Motor neuron (in vitro differentiated cells): ENCODE data around the gene TTC13. TPM values are rescaled to one million over a fixed set of nuclear protein-coding genes. Genes with fewer than 3 reads are reported as not detected.

Experiments
- ATAC-seq, 8 experiments: fragments of 200-7000 bp; cut with Tn5 transposase; replicated peaks in 6 of 8; 2 replicates each; pipeline ENCODE4 v1.8.0; 2021; ENCODE audit warnings: mild to moderate bottlenecking in 8 of 8, moderate library complexity in 8 of 8
- H3K27ac ChIP-seq, 2 donors: fragments of 250-450 bp; sonication (Bioruptor Pico); 2 replicates each; pipeline ENCODE4 v1.9.0; 2021; ENCODE audit warnings: antibody characterized with exemption in 2 of 2, mild to moderate bottlenecking in 2 of 2, moderate library complexity in 1 of 2
- H3K4me1 ChIP-seq, 2 donors: fragments of 250-450 bp; sonication (Bioruptor Pico); replicated peaks in 1 of 2; 2 replicates each; pipeline ENCODE4 v1.6.1; 2021; ENCODE audit warnings: antibody characterized with exemption in 2 of 2, mild to moderate bottlenecking in 2 of 2, moderate library complexity in 1 of 2
- H3K4me3 ChIP-seq, 5 donors: fragments of 250-450 bp; sonication (Bioruptor Pico); 2 replicates each; pipeline ENCODE4 v1.9.0; 2021; ENCODE audit warnings: antibody characterized with exemption in 5 of 5, mild to moderate bottlenecking in 5 of 5, moderate library complexity in 4 of 5
- WGBS, 10 experiments: fragments of 450-650 bp; shearing (Covaris generic); methylation state at CpG; one replicate each; pipeline ENCODE4 v1.0.0; 2022; 5-methylcytosine and 5-hydroxymethylcytosine counted together
- in situ Hi-C, 9 experiments: fragments of 400-800 bp; cut with MboI; loops; one replicate each; pipeline ENCODE4 v1.15.0; 2021; ENCODE audit warnings: low sequenced_read_pairs in 9 of 9, low pct_unique_long_range_greater_than_20kb in 2 of 9; ENCODE audit not compliant: unreplicated experiment in 9 of 9
- total RNA-seq, 8 experiments: library from RNA; unstranded; fragments of 300-600 nt; gene quantifications; 2 replicates each; pipeline versions ENCODE4 v1.2.3 to v1.2.4, GENCODE V29; 2022

The TTC13 gene
- total RNA-seq, 8 experiments from 2014 or later = 9.8 to 36.9 (median 24.8) TPM

DNA sequence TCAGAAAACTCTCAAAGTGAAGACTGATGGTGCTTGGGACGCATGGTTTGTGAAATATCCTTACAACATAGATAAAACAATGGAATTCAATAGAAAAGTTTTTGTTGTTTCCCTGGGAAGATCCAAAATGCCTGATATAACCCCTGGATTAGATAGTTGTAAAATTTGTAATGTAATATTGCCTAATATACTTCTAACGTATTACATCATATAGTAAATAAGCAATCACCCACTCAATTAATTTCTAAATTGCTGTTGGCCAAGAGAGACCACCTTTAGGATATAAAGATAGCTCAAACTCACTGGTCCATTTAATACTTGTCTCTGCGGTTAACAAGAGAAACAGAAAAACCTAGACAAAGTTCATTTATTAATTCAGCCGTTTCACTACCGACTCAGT, 42.2 kb downstream of the TTC13 start:
- ATAC-seq = no peak
- no peak overlapping the region for H3K27ac ChIP-seq
- H3K4me1 ChIP-seq = peaks cover 0 to 12% of the 10 kb centered on the region in 2 donors
- H3K4me3 ChIP-seq = no peak overlapping the region
- in situ Hi-C loops = loop anchor here in 1 of 9 experiments (25.0 kb wide), 1 partner anchor 276 kb away; no protein-coding TSS in a partner anchor
- WGBS, 10 experiments = 67 to 94% (median 75%) methylated on average over 2 to 5 of the region's 5 CpGs; no CpG with 5 or more reads in 1 of the 10 experiments

GRCh38 chr1:230935852-230936251, 42.8 kb downstream of the TTC13 start:
- ATAC-seq = no peak
- 67 to 96% (median 93%) methylated on average over 2 to 6 of the region's 6 CpGs; no CpG with 5 or more reads in 4 of the 10 experiments for WGBS, 10 experiments
- in situ Hi-C loops = loop anchor here in 1 of 9 experiments (25.0 kb wide), 1 partner anchor 276 kb away; no protein-coding TSS in a partner anchor

GRCh38 chr1:230930986-230931385, 47.7 kb downstream of the TTC13 start:
- ATAC-seq = no peak
- H3K27ac ChIP-seq = no peak overlapping the region
- H3K4me3 ChIP-seq = no peak overlapping the region
- in situ Hi-C loops = loop anchor here in 1 of 9 experiments (25.0 kb wide), 1 partner anchor 281 kb away; no protein-coding TSS in a partner anchor
- WGBS, 10 experiments = 68 to 100% (median 96%) methylated on average over 1 to 3 of the region's 3 CpGs; no CpG with 5 or more reads in 1 of the 10 experiments
- no peaks in the 10 kb centered on the region for H3K4me1 ChIP-seq

More at GRCh38 chr1:230935852-230936251, 42.8 kb downstream of the TTC13 start:
- no peak overlapping the region for H3K27ac ChIP-seq
- H3K4me3 ChIP-seq = no peak overlapping the region
- H3K4me1 ChIP-seq = peaks cover 0 to 12% of the 10 kb centered on the region in 2 donors

DNA sequence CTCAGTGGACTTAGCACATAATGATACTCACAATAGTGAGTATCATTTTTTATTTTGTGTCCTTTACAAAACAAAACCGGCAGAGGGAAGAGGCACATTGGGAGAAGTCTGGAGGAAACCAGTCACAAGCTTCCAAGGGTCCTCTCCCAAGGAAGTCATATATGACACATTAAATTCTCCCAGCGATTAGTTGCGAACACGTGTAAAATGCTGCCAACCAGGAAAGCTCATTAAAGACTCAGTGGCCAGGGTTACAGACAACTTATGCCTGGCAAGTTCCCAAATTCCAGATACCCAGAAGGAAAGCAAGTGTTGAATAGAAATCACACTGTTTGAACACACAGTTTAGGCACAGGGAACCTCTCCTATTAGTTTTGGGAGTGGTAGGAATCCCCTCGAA, 52.5 kb downstream of the TTC13 start:
- H3K27ac ChIP-seq = no peak overlapping the region
- in situ Hi-C loops = loop anchor here in 1 of 9 experiments (25.0 kb wide), 1 partner anchor 286 kb away; no protein-coding TSS in a partner anchor
- H3K4me1 ChIP-seq = no peaks in the 10 kb centered on the region
- 0 to 100% (median 79%) methylated on average over 1 to 5 of the region's 5 CpGs; no CpG with 5 or more reads in 1 of the 10 experiments for WGBS, 10 experiments
- H3K4me3 ChIP-seq = no peak overlapping the region
- peak in 1 of 8 experiments; percentile 19 for ATAC-seq

DNA sequence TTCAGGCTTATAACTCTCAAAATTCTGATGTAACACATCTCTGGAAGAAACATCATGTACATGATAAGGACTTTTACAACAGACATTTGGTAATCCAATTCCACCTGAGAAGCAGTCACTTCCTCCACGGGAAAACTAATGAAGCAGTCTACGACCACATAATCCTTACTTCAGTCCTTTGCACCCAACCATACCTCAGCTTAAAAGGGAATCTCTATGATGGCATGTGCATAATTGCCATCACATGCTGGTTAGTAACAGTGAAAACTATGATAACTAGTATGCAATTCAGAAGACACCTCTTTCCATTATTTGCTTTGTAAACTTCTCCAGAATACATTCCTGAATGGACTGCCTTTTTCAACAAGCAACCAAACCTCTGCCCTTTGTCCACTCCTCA, 53.1 kb downstream of the TTC13 start:
- H3K4me1 ChIP-seq = no peaks in the 10 kb centered on the region
- H3K4me3 ChIP-seq = no peak overlapping the region
- in situ Hi-C loops = loop anchor here in 1 of 9 experiments (25.0 kb wide), 1 partner anchor 287 kb away; no protein-coding TSS in a partner anchor
- peak in 3 of 8 experiments; percentile 17 to 61 (median 28) for ATAC-seq
- WGBS, 10 experiments = 77 to 100% (median 93%) methylated on average over 2 of the region's 2 CpGs; no CpG with 5 or more reads in 4 of the 10 experiments
- H3K27ac ChIP-seq = no peak overlapping the region

GRCh38 chr1:230923176-230923575, 55.5 kb downstream of the TTC13 start:
- in situ Hi-C loops = loop anchor here in 2 of 9 experiments (25.0 kb wide), 1 partner anchor 289 kb away; no protein-coding TSS in a partner anchor
- H3K4me3 ChIP-seq = no peak overlapping the region
- no peak overlapping the region for H3K27ac ChIP-seq
- 76 to 100% (median 96%) methylated on average over 1 to 4 of the region's 4 CpGs; no CpG with 5 or more reads in 1 of the 10 experiments for WGBS, 10 experiments
- ATAC-seq = no peak
- H3K4me1 ChIP-seq = peaks cover 0 to 3% of the 10 kb centered on the region in 2 donors

GRCh38 chr1:230922620-230923019, 56.0 kb downstream of the TTC13 start:
- Histone ChIP-seq H3K4me1 (peaks cover 0 to 4% of the 10 kb centered on the region in 2 donors), H3K27ac (no peak overlapping the region), H3K4me3 (no peak overlapping the region)
- in situ Hi-C loops = loop anchor here in 2 of 9 experiments (25.0 kb wide), 1 partner anchor 290 kb away; no protein-coding TSS in a partner anchor
- 94 to 100% (median 97%) methylated on average over 2 of the region's 2 CpGs; no CpG with 5 or more reads in 6 of the 10 experiments for WGBS, 10 experiments
- ATAC-seq = peak in 2 of 8 experiments; percentile 38 to 76

GRCh38 chr1:230919207-230919606, 59.5 kb downstream of the TTC13 start:
- in situ Hi-C loops = loop anchor here in 3 of 9 experiments (10.0 to 25.0 kb wide), 2 partner anchors 286 to 293 kb away; no protein-coding TSS in a partner anchor
- peak; percentile 35 to 98 (median 88) for ATAC-seq
- no peak overlapping the region for H3K27ac ChIP-seq
- no peak overlapping the region for H3K4me3 ChIP-seq
- H3K4me1 ChIP-seq = peaks cover 0 to 7% of the 10 kb centered on the region in 2 donors
- 0 to 86% (median 43%) methylated on average over 1 to 4 of the region's 4 CpGs; no CpG with 5 or more reads in 2 of the 10 experiments for WGBS, 10 experiments

GRCh38 chr1:230917284-230918135, 61.2 kb downstream of the TTC13 start:
- no peak overlapping the region for H3K4me3 ChIP-seq
- WGBS, 10 experiments = 0 to 100% (median 44%) methylated on average over 1 to 15 of the region's 15 CpGs; no CpG with 5 or more reads in 1 of the 10 experiments
- peaks cover 0 to 7% of the 10 kb centered on the region in 2 donors for H3K4me1 ChIP-seq
- no peak overlapping the region for H3K27ac ChIP-seq
- peak; percentile 64 to 83 (median 79) for ATAC-seq
- in situ Hi-C loops = loop anchor here in 3 of 9 experiments (10.0 to 25.0 kb wide), 2 partner anchors 287 to 295 kb away; no protein-coding TSS in a partner anchor

DNA sequence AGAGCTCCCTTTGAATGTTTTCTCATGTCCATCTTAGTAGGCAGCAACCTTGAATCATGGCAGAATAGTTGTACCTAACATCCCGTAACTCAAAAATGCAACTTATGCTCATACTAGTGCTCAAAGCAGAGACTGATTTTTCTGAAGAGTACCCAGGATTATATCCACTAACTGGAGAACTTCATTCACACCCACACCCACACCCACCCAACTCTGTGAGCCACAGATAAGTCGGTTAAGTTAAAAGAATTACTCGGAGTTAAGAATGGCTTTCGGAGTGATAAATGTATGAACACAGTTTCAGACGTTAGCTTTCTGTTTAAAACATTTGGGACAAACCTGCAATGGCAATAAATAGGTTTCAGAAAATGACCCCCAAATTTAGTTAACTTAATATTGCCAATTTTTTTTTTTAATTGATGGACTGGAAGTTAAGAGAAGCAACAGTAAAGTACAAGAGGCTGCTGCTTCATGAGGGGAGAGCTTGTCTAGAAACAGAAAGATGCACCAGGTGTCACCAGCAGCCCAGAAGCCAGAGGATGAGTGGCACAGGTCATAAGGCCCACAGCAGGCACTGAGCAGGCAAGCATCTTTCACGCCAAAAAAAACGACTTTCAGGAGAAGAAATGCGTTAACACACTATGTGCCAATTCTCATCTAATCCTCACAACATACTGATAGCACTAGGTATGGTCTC, 61.9 kb downstream of the TTC13 start:
- no peak for ATAC-seq
- 73 to 96% (median 92%) methylated on average over 2 to 8 of the region's 8 CpGs; no CpG with 5 or more reads in 2 of the 10 experiments for WGBS, 10 experiments
- no peak overlapping the region for H3K4me3 ChIP-seq
- H3K27ac ChIP-seq = no peak overlapping the region
- in situ Hi-C loops = loop anchor here in 3 of 9 experiments (10.0 to 25.0 kb wide), 2 partner anchors 288 to 296 kb away; no protein-coding TSS in a partner anchor
- peaks cover 0 to 7% of the 10 kb centered on the region in 2 donors for H3K4me1 ChIP-seq

GRCh38 chr1:230915078-230915477, 63.6 kb downstream of the TTC13 start:
- peaks cover 0 to 7% of the 10 kb centered on the region in 2 donors for H3K4me1 ChIP-seq
- no peak overlapping the region for H3K4me3 ChIP-seq
- no peak for ATAC-seq
- in situ Hi-C loops = loop anchor here in 3 of 9 experiments (10.0 to 25.0 kb wide), 2 partner anchors 290 to 297 kb away; no protein-coding TSS in a partner anchor
- no peak overlapping the region for H3K27ac ChIP-seq

GRCh38 chr1:230913496-230913895, 65.2 kb downstream of the TTC13 start:
- Histone ChIP-seq H3K27ac (no peak overlapping the region), H3K4me1 (peaks cover 0 to 5% of the 10 kb centered on the region in 2 donors), H3K4me3 (no peak overlapping the region)
- WGBS, 10 experiments = 83 to 100% (median 98%) methylated on average over 1 to 2 of the region's 2 CpGs; no CpG with 5 or more reads in 4 of the 10 experiments
- ATAC-seq = no peak
- in situ Hi-C loops = loop anchor here in 3 of 9 experiments (10.0 to 25.0 kb wide), 2 partner anchors 291 to 299 kb away; no protein-coding TSS in a partner anchor
